Right ventricle myocardium inferior (tissue), 1 donor: ENCODE measurements around the gene TBX5. TPM values are rescaled to one million over a fixed set of nuclear protein-coding genes. Genes with fewer than 3 reads are reported as not detected.
A peak's percentile ranks its signal among the peaks of the same experiment; 100 is the strongest.

Experiments
- ATAC-seq: fragments of 200-7000 bp; cut with Tn5 transposase; one replicate; pipeline ENCODE4 v1.9.1; 2020; ENCODE audit warnings: mild to moderate bottlenecking, moderate library complexity
- DNase-seq: peaks from one replicate; pipeline ENCODE4 v3.0.0; 2021; ENCODE audit errors: missing footprints
- intact Hi-C: fragments of 100-400 bp; cut with DNase I; formaldehyde crosslinking; loops from one replicate; pipeline ENCODE4 v1.11.0; 2022
- long read RNA-seq: library from polyadenylated mRNA; unstranded; transcript quantifications from one replicate; pipeline ENCODE4 v2.0.0, GENCODE V29; 2021
- total RNA-seq: library from RNA; stranded (reverse); fragmentation: NEBNext Ultra II Directional; extraction: Animal tissue kit (Norgen Biotek cat#: 25700); gene quantifications from one replicate; pipeline ENCODE4 v1.2.1, GENCODE V29; 2021
- donor health status: DM: no; HTN: yes; CAD: no; lungs with severe emphysema.

Gene TBX5
- 55.8 TPM for total RNA-seq
- long read RNA-seq, transcript TBX5-203 (9 exons, 2,203 nt), result major isoform, 19 of 25 reads
- long read RNA-seq, partial matches to known transcripts, result 5 of 25 reads
- long read RNA-seq, other reads (novel, unspliced or antisense), result 1 of 25 reads

DNA sequence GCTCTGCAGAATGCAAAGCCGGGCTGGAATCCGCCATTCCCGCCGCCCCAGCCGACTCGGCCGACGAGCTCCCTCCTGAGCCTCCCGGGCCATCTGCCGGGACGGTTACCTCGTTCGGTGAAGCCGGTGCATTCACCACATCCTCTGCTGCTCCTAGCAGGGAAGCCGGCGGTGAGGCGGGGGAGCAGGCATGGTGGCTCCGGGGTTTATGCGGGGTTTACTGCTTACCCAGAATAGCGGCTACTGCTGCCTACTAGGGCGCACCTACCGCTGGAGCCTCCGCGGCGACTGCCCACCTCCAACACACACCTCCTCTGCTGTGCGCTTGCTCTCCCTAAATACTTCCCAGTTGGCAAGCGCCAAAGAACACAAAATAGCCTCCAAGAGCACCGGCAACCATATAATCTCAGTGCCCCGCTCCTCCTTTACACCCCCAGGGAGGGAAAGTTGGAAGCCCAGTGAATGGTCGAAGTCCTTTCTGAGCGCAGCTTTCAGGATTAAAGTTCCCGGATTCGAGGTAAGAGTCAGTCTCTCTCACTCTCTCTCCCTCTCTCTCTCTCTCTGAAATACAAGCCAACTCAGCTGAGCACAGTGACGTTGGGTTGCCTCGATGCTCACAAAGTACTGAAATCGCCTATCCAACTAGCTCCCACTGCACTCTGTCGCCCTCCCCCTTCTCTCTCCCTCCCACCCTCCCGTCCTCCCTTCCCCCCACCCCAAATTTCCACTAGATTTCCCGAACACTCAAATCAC lies at the start of gene TBX5:
Gene TBX5, minus strand, starts transcription at position 626 of the 753 bp plus-strand sequence. CDS start 2,246 bp downstream, outside the sequence.
- ATAC-seq (peak; percentile 30), DNase-seq (peak; percentile 39)
- intact Hi-C loops, result loop anchor here (5.0 kb wide), 3 partner anchors 38 to 233 kb away; no protein-coding TSS in a partner anchor

DNA sequence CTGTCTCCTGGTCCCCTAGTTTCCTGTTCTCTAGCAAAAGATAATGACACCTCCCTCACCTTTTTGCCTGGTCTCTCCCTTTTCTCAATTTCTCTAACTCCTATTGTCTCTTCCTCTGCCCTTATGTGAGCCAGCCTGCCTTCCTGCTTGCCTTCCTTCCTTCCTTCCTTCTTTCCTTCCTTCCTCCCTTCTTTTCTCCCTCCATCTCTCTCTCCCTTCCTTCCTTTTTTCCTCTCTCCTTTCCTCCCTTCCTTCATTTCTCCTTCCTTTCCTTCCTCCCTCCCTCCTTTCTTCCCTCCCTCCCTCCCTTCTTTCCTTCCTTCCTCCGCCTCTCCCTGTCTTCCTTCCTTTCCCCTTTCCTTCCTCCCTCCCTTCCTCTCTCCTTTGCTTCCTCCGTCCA lies 45.7 kb upstream of the TBX5 start:
- ATAC-seq, result no peak
- intact Hi-C loops, result no loop called here
- DNase-seq, result no peak

DNA sequence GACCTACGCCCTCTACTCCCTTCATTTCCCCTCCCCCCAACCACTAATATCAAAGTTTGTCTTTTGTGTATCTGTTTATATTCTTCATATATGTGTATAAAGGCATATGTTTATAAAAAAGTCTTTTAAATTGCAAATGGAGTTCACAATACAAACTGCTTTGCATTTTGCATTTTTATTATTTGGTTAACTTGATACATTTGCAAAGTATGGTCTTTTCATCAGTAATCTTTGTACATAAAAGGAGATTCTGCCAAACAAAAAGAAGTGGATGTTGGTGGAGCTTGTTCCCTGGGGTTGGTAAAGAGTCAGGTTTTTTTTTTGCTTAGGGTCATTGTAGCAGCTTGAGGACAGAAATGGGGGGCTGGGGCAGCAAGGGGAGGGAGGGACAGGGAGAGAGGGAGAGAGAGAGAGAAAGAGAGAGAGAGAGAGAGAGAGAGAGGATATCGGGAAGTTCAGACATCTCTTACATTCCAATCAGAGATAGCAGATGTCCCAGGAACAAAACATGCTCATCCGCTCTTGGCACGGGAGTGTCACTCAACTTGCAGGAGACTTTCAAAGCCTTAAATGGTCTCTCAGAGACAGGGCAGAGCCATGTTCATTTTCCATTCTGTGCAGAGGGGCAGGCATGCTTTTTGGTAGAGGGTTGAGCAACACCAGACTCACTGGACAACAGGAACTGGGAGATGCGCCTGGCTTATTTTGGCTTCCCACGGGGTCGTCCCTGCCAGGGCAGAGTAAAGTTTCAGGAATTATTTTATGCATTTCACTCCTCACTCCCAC lies 44.8 kb upstream of the TBX5 start:
- intact Hi-C loops, result no loop called here
- ATAC-seq, result no peak
- no peak for DNase-seq

DNA sequence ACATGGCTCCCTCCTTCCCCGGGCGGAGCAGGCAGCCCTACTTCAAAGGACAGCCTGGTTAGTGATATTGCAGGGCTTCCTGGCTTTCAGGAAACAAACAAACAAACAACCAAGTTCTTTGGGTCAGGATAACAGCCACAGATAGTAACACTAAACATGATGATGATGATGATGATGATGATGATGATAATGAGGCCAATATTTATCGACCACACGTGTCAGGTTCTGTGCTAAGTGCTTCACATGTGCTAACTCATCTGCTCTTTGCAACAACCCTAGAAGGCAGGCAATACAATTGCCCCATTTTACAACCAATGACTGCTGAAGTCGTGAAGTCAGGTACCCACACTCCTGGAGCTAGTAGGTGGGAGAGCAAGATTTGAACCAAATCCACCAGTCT lies 44.1 kb upstream of the TBX5 start:
- ATAC-seq, result no peak
- intact Hi-C loops, result no loop called here
- no peak for DNase-seq

DNA sequence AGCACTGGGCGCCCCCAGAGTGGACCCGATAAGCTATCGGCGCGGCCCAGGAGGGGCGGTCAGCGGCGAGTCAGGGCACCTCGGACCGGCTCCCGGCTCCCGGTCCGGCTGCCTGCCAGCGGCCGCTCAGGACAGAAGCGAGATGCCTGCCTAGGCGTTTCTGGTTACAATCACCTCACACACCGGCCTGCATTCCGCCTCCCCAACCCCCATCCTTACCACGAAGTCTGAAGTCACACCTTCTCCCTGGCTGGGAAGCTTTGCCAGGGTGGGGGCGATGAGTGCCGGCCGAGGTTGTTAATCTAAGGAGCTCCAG lies 42.6 kb upstream of the TBX5 start:
- intact Hi-C loops, result no loop called here

DNA sequence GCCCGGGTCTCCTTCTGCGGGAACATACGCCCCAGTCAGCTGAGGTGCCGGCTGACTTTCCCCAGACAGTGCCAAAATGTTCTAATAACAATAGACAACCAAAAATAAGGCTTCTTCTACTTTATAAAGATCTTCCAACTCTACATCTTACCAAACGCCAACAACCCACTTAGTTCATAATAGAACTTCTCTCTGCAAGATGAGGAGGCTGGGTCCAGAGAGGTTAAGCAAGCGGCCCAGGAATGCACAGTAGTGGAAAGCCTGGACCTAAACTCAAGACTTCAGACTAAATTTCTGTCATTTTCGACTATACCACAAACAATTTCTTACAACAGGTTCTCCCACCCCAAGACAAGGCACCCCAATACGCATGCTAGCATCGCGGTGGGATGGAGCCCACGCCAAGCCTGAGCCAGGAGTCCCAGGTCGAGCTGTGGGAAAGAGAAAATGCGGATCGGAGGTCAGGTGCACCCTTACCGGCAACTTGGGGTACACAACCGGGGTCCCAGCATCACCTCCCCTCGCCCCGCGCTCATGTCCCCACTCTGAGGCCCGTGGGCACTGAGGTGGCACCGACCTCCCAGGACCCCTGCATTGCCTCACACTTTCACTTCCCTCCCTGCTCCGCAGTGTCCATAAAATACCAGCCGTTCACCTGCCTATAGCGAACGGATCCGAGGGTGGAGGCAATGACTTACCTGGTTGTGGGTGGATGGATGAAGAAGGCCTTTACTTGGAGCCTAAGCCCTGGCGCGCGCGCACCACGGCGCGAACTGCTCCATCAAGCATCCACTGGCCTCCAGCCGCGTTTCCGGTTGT lies 42.1 kb upstream of the TBX5 start:
- intact Hi-C loops, result no loop called here
- DNase-seq, result no peak
- no peak for ATAC-seq

More for the DNA sequence above, 42.6 kb upstream of the TBX5 start:
- ATAC-seq, result peak; percentile 47
- DNase-seq, result no peak

DNA sequence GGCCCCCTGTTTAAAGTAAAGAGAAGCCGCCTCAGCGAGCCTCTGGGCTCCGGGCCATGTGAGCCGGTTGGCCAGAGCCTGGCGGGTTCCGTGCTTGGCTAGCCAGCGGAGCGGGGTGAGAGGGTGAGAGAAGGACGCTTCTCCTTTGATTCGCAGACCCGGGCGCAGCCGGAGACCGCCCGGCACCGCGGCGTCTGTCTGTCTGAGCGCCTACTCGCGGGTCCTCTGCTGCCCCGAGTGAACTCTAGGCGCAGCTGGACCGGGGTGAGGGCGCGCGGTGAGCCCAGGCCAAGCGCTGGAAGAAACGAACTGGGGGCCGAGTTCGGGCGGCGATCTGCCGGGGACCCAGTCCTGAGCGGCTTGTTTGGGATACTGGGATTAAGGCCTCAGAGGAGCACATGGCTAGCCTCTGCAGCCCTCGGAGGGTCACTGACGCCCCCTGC lies 41.4 kb upstream of the TBX5 start:
- intact Hi-C loops, result no loop called here
- peak; percentile 47 for ATAC-seq
- DNase-seq, result no peak

DNA sequence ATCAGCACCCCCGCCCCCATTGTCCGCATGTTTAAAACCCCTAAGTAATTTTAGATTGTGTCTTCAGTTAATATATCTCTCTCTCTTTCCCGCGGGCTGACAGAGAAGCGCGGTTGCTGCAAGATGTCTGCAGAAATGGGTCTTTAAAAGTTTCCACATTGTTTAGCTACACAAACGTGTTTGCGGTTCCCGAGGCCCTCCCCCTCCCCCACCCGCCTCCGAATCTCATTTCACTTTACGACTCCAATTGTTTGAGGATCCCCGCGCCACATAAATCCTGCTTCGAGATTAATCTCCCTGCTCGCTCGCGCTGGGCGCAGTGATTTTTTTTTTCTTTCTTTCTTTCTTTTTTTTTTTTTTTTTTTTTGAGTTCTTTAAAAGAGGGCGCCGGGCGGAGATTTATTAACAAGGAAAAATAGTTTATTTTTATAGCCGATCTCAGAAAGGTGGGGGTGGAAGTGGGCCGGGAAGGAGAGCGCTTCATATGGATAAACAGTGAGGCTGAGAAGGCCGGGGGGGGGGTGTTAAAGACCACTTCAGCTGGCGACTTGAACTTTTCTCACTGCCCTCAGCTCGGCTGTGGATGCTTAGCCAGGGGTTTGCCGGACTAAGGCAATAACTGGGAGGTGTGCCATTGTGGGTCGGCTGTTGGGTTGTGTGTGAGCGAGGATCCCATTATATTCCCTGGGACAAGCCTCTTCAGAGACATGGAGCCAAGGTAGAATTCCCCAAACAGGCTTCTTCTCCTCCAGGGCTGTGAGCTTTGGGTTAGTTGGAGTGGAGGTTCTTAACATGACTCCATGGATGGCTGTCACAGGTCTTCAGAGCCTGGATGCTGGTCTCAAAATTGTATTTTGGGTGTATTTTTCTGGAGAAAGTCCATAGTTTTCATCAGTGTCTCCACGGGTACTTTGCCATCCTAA lies 39.7 kb upstream of the TBX5 start:
- ATAC-seq, result no peak
- intact Hi-C loops, result no loop called here
- DNase-seq, result no peak

- DNase-seq, result no peak
- intact Hi-C loops, result no loop called here
- ATAC-seq, result no peak
Measured at GRCh38 chr12:114444422-114445279, 38.7 kb upstream of the TBX5 start.

- peak; percentile 33 for ATAC-seq
- intact Hi-C loops, result no loop called here
- DNase-seq, result no peak
Measured at GRCh38 chr12:114443607-114444421, 37.9 kb upstream of the TBX5 start.

DNA sequence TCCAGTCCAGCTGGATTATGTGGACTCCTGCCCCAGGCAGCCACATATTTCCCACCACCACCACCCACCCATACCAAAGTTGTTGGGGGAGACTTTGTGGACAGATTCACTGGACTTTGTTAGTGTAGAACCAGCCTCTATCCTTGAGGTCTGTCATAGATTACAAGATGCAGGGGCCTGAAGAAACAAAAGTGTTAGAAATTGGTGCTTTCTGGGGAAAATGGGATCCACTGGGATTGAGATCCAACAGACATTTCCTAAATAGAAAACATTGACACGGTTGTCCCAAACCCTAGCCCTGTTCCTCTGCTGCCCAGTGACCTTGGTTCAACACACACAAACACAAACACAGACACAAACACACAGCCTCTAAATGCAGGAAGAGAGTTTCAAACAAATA lies 36.6 kb upstream of the TBX5 start:
- no peak for ATAC-seq
- intact Hi-C loops, result no loop called here

GRCh38 chr12:114441545-114441944 lies 35.6 kb upstream of the TBX5 start:
- no peak for DNase-seq
- intact Hi-C loops, result no loop called here
- ATAC-seq, result no peak

More for the DNA sequence above, 36.6 kb upstream of the TBX5 start:
- no peak for DNase-seq

DNA sequence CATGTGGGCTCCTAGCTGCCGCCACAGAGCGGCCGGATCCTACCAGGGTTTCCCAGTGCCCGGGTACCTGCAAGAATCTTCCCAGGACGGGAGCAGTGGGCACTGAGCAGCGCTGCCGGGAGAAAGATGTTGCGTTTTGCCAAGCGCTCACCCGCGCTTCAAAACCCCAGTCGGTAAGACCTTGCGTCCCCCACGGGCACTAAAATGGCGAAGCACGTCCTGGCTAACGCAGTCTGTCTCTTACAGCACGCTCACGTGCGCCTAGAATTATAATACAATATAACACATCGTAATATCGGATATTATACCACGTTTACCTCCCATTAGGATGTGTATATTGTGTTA lies 35.1 kb upstream of the TBX5 start:
- ATAC-seq (no peak), DNase-seq (no peak)
- intact Hi-C loops, result no loop called here

DNA sequence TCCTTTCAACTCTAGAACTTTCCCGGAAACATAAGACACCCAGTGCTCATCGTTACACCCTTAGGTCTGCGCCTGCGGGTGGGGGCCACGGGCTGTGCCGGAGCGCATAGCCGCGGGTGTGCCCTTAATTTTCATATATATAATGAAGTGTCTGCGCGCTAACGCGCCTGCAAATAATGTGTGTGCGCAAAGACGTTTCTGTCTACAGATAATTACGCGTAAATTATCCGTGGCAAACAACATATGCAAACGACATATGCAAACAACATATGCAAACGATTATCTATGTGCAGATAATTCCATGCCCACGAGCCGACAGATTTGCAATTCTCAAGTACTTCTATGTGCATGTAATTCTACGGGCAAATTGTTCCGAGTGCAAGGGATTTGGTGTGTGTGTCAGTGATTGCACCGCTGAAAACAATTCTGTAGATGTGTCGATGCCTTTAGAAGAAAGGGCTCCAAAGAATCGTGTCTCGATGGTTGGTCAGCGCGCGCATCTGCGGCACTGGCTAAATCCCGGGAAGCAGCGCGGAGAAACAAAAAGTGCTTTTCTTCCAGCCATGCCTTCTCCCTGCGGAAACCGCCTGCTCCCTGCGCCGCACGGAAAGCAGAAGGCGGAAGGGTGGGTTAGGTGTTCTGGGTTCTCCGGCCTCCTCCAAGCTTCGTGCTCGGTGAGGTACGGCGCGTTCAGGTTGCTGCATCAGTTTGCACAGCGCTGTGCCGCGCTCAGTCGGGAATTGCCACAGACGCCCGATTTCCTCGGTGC lies 34.5 kb upstream of the TBX5 start:
- ATAC-seq (no peak), DNase-seq (no peak)
- intact Hi-C loops, result no loop called here

GRCh38 chr12:114439817-114440216 lies 33.9 kb upstream of the TBX5 start:
- no peak for DNase-seq
- ATAC-seq, result no peak
- intact Hi-C loops, result no loop called here

GRCh38 chr12:114439261-114439683 lies 33.3 kb upstream of the TBX5 start:
- no peak for DNase-seq
- intact Hi-C loops, result no loop called here

More at GRCh38 chr12:114439261-114439683, 33.3 kb upstream of the TBX5 start:
- ATAC-seq, result no peak
